Measurements from ENCODE around the gene PYGL.
"Not testable (repeated sequence)": the region's sequence is repeated elsewhere in the genome, so short reads cannot be mapped to it uniquely, and the experiment has no call there.

The PYGL gene

GRCh38 chr14:50943943-50944646, at the start of gene PYGL:
PYGL (minus strand) TSS chr14:50944483; CDS start chr14:50944403, 80 bp downstream.
- DNase-seq (ENCODE audit: low read depth): no peak

DNA sequence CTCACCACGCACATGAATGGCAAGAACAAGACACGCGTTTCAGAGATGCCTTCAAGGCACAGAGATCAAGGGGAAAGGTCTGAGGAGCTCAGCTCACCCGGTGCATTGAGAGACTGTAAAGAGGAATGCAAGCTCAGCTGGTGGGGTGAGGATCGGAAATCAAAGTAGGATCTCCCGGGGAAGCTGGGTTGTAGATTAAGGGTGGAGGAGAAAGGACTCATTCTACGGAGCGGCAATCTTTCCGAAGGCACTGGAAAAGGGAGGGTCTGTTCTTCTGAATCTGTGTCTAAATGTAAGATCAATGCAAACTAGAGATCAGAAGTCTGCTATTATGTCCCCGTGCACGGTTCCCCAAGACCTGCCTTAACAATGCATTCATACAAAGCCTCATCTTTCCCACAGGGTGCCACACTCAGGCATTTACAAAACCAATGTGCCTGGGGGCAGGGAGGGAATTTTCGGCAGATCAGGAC, 41.6 kb upstream of the PYGL start:
- no peak for DNase-seq (ENCODE audit: low read depth)

DNA sequence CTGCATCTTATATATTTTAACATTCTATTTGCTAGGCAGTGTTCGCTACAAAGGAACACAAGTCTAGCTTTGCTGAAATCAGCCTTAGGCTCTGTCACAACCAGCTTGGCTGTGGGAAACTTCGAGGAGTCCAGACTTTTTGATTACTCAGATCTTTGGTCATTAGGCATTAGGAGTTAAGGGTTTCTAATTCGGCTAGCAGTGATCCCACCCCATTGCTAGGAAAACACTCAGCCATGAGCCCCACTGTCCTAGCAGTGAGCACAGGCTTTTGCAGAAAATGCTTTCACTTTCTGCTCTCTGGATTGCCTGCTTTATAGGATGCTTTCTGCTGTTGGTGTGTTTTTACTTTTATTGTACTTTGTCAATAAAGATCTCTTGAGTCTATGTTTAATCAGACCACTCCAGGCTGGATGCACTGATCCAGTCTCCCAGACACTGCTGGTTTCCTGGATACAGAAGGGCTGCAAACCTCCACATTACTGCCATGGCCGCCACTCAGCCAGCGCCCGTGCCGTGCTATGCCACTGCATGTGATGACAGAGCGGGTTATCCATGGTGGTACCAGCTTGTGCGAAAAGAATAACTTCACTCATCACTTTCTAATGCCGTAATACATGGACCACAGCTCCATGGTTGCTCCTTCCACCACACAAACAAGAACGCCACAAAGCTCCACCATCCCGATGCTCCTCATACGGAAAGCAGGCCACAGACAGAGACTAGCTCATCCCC, 41.0 kb upstream of the PYGL start:
- no peak for DNase-seq (ENCODE audit: low read depth)

- DNase-seq (ENCODE audit: low read depth): no peak
These were observed 39.9 kb upstream of the PYGL start for GRCh38 chr14:50984036-50984710.

- DNase-seq (ENCODE audit: low read depth): no peak
These were observed 35.9 kb upstream of the PYGL start for GRCh38 chr14:50979941-50980850.

GRCh38 chr14:50978888-50979287, 34.6 kb upstream of the PYGL start:
- no peak for DNase-seq (ENCODE audit: low read depth)

GRCh38 chr14:50978529-50978871, 34.2 kb upstream of the PYGL start:
- no peak for DNase-seq (ENCODE audit: low read depth)

- no peak for DNase-seq (ENCODE audit: low read depth)
These were observed 33.7 kb upstream of the PYGL start for GRCh38 chr14:50977863-50978528.

DNA sequence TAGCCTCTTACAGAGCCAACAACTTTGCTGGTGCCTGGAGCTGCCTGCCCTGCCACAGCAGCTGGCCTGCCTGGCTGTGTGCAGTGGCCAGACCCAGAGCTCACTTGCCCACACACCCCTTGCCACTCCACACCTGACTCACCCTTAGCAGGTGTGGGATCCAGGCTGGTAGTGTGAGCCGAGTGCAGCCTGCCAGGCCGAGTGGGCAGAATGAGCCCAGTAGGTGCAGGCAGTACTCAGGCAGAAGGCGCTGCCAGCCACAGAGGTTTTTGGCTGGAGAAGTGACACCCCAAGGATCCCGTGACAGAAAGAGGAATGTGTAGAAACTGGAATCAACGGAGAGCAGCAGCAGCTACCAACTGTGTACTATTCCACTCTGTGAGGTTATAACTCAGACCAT, 29.8 kb upstream of the PYGL start:
- DNase-seq (ENCODE audit: low read depth): no peak

GRCh38 chr14:50972734-50973133, 28.5 kb upstream of the PYGL start:
- DNase-seq (ENCODE audit: low read depth): no peak

GRCh38 chr14:50970886-50971781, 26.9 kb upstream of the PYGL start:
- DNase-seq (ENCODE audit: low read depth): no peak

- no peak for DNase-seq (ENCODE audit: low read depth)
These were observed 23.5 kb upstream of the PYGL start for GRCh38 chr14:50967790-50968189.

GRCh38 chr14:50967103-50967502, 22.8 kb upstream of the PYGL start:
- no peak for DNase-seq (ENCODE audit: low read depth)

DNA sequence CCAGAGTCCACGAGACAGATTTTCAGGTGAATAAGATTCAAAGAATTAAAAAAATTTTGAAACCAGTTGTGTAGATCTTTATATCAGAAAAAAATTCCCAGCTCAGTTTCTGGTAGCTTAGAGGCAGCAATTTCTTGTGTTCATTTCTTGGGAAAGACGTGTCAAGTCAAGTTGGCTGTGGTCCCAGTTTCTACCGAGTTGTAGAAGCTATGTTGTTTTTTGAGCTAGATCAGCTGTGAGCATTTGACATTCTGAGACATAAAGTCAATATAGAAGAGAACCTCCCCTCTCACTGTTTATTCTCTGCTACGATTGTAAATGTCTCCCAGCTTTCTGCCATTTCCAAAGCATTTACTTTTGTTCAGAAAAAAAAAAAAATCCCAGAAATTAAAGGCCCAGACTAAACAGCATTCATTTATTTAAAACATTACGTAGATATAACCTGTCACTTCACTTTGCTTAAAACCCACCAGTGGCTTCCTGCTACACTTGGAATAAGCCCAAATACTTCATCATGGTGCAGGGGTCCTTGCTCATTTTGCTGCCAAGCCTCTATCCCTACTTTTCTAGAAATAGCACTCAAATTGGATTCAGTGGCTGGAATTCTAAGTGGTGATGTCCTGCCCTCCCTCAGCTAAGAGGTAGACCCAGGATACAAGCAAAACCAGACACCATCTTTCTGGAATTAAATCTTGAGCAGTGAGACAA, 20.6 kb upstream of the PYGL start:
- DNase-seq (ENCODE audit: low read depth): peak; percentile 90

- DNase-seq (ENCODE audit: low read depth): no peak
These were observed 19.6 kb upstream of the PYGL start for GRCh38 chr14:50963919-50964318.

- peak; percentile 72 for DNase-seq (ENCODE audit: low read depth)
These were observed 17.4 kb upstream of the PYGL start for GRCh38 chr14:50961605-50962221.

DNA sequence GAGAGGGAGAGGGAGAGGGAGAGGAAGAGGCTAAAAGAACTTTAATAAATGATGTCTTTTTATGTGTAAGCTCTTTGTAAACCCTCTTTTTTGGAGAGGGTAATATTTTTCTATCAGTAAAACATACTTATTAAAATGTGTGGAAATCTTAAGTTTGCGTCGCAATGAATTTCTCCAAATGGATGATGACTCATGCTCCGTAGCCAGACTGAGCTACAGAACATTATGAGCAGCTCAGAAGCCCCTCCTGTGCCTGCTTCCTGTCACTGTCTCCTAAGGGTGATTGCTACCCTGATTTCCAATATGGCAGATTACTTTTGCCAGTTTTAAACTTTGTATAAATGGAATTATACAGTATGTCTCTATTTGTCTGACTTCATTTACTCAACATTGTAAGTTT, 13.0 kb upstream of the PYGL start:
- no peak for DNase-seq (ENCODE audit: low read depth)

GRCh38 chr14:50956421-50956820, 12.1 kb upstream of the PYGL start:
- DNase-seq (ENCODE audit: low read depth): not testable (repeated sequence)

GRCh38 chr14:50955373-50956043, 11.2 kb upstream of the PYGL start:
- DNase-seq (ENCODE audit: low read depth): peak; percentile 90
